NCI-H2196 treated with DMSO at 0.1 percent for 48 hours (cell line): Measurements from ENCODE around the gene ADGRF4.
"Not testable (repeated sequence)": the region's sequence is repeated elsewhere in the genome, so short reads cannot be mapped to it uniquely, and the experiment has no call there.

Source experiments
- DNase-seq: peaks from one replicate; lab custom pipeline; 2025; ENCODE audit not compliant: unreplicated experiment; lab: John Stamatoyannopoulos, UW

Gene ADGRF4

DNA sequence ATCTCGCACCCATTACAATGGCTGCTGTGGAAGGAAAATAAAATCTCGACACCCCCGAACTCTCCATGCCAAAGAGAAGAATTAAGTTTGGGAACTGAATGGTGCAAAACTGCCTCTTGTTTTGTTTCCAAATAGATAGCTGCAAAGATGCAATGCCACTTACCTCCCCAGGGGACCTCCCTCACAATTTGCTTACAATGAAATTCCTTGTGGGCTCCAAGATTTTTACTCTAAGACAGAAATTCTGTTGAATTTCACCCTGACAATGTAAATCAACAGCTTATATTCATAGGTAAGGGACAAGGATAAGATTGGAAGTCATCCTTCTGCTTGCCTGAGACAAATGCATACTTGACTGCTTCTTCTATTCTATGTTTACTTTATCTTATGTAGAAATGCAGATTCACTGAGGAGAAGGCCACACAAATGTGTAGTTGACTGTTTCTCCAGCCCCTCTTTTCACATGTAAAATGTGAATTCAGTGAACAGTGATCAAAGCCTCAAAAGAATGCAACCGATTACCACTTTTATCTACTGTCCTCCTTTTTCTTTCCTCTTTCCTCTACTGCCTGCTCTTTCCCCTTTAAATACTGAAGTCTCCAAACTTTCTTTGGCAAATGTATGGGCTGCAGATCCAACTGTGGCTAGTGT lies 36.6 kb downstream of the ADGRF4 start:
- no peak for DNase-seq

DNA sequence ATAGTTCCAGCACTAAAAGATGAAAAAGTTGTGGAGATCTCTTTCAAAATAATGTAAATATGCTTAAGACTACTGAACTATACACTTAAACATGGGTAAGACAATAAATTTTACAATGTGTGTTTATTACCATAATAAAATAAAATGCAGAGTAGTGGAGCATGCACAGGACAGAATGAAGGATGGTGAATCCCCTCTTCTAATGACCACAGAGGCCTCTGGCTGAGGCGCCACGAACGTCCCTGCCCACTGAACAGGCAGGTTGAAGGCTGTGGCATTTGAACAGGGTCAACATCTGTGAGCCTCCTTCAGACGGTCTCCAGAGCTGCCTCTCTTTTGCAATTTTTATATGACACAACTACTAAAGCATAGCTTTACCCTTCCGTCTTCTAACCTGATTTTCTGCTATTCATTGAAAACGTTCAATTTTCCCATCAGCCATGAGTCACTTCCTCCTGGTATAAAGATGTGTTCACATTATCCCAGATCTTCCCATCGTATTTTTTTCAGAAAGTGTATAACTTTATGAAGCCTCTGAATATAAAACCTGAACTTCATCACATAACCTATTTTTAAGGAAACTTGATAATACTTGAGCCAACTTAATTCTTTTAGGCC lies 37.8 kb downstream of the ADGRF4 start:
- no peak for DNase-seq

DNA sequence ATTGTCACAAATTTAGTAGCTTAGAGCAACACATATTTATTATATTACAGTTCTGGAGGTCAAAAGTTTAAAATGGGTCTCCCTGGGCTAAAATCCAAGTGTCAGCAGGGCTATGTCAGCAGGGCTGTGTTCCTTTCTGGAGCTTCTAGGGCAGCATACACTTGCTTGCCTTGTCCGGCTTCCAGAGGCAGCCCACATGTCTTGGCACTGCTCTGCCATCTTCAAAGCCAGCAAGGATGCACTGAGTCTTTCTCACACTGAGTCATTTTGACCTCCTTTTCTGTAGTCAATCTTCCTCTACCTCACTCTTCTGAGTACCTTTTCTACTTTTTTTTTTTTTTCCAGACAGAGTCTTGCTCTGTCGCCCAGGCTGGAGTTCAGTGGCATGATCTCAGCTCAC lies 39.0 kb downstream of the ADGRF4 start:
- DNase-seq = no peak

DNA sequence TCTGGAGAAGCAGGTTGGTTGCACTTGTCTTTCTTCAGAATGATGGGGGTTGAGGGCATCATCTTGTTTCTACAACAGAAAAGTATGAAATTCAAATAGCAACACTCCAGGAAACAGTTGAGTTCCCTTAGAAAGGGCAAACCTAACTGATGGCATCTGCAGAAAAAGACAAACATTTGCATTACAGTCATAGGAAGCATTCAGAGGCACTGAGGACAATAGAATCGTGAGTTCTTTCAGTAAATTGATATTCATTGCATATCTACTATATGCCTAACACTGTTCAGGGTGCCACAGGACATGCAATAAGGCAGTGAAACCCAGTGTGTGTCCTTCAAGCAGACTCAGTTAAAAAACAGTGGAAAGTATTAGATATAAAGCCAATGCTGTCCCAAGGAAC lies 42.3 kb downstream of the ADGRF4 start:
- no peak for DNase-seq

DNA sequence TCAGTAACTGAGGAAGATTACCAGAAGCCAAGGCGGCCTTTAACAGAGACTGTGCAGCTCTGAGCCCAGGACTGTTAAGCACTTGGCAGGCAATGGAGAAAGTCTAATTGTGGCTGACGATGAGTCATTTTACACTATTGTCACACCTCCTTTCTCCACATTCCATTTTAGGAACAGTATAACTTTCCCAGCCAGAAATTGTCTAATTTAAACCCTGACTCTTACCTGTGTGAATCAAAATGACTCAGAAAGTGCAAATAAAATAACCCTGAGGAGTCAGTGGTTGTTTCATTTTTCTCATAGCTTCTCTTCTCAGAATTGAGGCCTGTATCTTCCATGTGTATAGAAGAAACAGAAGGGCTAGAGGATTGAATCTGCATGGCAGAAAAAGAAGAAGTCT lies 43.4 kb downstream of the ADGRF4 start:
- DNase-seq = no peak

DNA sequence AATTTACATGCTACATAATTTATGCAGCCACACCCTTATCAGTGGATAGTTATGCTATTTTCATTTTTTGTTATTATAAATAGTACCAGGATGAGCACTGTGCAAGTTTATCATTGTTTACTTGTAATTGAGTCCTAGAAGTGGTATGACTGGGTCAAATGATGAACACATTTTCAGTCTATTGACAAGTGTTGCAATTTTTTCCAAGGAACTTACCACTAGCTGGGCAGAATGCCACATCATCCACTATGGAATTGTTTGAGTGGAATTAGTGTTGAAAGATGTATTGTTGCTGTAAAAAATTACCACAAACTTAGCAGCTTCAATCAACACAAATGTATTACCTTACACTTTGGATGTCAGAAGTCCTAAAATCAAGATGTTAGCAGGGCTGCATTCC lies 45.4 kb downstream of the ADGRF4 start:
- no peak for DNase-seq

DNA sequence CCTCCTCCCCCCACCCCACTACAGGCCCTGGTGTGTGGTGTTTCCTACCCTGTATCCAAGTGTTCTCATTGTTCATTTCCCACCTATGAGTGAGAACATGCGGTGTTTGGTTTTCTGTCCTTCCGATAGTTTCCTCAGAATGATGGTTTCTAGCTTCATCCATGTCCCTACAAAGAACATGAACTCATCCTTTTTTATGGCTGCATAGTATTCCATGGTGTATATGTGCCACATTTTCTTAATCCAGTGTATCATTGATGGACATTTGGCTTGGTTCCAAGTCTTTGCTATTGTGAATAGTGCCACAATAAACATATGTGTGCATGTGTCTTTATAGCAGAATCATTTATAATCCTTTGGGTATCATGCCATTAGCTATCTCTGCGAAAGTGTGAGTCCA lies 46.9 kb downstream of the ADGRF4 start:
- not testable (repeated sequence) for DNase-seq

DNA sequence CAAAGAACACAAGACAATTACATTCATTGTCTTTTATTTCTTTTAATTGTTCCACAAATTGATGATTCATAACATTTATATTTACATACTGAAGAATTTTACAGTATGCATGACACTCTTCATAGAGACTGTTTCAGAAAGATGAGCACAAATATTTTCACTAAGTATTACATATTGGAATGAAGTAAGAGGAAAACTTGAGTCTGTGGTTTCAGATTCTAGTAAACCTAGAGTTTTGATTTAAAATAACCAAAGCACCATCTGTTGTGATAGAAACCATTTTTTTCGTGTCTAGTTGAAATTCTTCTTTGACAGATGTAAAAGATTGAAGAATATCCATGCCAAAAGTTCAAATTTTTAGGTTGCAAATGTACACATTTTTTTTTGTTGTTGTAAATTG lies 51.4 kb downstream of the ADGRF4 start:
- no peak for DNase-seq

DNA sequence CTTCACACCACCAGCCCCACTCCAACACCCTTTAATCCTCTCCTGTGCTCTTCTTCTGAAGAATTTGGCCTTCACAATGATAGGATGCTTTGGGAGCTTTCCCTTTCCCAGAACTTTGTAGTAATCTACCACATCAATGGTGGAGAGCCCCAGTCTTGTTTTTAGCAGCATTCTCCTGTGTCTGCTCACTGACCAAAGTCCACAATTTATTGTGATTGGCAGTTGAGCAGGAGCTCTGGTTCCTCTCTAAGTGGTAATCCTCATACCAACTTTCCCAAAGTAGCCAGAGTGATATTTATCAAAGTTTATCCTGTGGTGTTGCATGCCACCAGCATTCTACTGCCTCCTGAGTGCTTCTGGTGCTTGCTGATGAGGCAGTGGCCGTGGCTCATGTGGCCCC lies 54.4 kb downstream of the ADGRF4 start:
- DNase-seq = no peak

DNA sequence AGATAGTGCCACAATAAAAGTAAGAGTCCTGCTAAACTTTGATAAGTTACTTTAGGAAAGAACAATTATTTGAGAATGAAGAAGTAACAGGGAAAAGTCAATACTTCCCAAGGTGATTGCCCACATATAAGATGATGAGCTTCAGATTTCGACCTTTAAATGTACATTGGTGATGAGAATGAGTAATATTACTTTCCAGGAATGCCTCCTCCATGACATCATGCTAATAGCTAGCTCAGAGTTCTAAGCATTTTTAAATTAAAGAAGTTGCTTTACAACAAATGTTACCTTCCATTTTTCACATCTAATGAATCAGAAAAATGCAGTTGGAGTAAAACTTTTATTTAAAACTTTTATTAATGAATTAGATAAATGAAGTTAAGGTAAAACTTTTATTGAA lies 61.0 kb downstream of the ADGRF4 start:
- DNase-seq = no peak

DNA sequence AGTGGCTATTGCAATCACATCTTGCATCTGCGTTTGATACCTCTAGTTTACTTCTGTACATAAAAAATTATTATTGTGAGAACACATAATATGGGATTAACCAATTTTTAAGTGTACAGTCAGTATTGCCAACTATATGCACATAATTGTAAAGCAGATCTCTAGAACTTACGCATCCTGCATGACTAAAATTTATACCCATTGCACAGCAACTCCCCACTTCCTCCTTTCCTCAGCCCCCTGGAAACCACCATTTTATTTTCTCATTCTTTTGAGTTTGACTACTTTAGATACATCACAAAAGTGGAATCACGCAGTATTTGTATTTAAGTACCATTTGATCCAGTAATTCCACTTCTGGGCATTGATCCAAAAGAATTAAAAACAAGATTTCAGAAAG lies 64.1 kb downstream of the ADGRF4 start:
- no peak for DNase-seq

DNA sequence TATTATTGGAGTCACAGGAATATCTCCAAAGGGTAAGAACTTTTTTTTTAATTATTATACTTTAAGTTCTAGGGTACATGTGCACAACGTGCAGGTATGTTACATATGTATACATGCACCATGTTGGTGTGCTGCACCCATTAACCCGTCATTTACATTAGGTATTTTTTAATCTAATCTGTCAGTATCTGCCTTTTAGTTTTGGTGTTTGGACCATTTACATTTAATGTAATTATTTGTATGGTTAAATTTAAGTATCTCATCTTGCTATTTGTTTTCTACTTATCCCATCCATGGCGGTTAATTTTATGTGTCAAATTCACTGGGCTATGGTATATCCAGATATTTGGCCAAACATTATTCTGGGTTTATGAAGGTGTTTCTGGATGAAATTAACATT lies 68.1 kb downstream of the ADGRF4 start:
- no peak for DNase-seq

DNA sequence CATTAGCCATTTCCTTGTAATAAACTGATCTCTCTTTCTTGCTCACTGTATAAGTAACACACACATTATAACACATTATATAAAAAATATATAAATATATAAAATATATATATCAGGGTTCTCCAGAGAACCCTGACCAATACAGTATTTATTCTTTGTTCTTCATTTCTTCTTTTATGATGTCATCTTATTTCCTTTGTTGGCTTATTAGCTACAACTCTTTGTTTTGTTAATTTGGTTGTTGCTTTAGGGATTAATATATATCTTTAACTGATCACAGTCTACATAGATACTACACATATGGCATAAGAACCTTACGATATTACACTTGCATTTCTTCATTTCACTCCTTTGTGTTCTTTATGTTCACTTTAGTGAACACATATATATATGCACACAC lies 68.7 kb downstream of the ADGRF4 start:
- DNase-seq = no peak

DNA sequence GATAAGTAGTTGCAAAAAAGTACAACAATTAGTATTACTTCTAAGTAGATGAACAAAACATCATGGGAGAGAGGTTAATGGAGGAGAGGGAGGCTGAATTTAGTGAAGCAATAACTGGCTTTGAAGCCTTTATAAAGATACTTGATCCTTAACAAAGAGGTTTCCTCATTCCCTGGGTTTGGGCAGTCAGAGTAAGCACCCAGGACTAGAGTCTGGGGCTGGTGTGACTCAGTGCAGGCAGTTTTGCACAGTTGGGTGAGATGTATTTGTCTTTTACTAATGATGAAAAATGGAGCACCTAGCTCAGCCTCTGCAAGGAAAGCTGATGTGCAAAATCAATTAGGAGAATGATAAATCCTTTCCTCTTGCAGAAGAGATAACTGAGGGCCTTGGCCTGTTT lies 71.6 kb downstream of the ADGRF4 start:
- DNase-seq = no peak
